Activated CD8-positive, alpha-beta T cell treated with anti-CD3 and anti-CD28 coated beads for 36 hours (primary cell): Measurements from ENCODE around the gene ZNF672. TPM values are rescaled to one million over a fixed set of nuclear protein-coding genes. Genes with fewer than 3 reads are reported as not detected.
A peak's percentile ranks its signal among the peaks of the same experiment; 100 is the strongest.

Source experiments
- ATAC-seq: fragments of 200-7000 bp; cut with Tn5 transposase; one replicate; pipeline ENCODE4 v1.10.0; 2021; ENCODE audit warnings: mild to moderate bottlenecking, moderate library complexity
- CTCF ChIA-PET: fragments of 350-600 bp; sonication (Branson Sonifier 250); formaldehyde crosslinking; loops from one replicate; lab custom pipeline; 2021; ENCODE audit warnings: antibody characterized with exemption; lab: Charles Lee
- POLR2A ChIA-PET: fragments of 350-600 bp; sonication (Branson Sonifier 250); formaldehyde crosslinking; loops from one replicate; lab custom pipeline; 2021; ENCODE audit warnings: antibody characterized with exemption; lab: Charles Lee
- DNase-seq: peaks from one replicate; pipeline ENCODE4 v3.0.0-alpha.2; 2020
- H3K27ac Mint-ChIP-seq: one replicate; pipeline ENCODE4 v1.8.0; 2021; ENCODE audit warnings: mild to moderate bottlenecking, mixed read lengths
- H3K27me3 Mint-ChIP-seq: one replicate; pipeline ENCODE4 v1.8.0; 2021; ENCODE audit warnings: mixed read lengths
- H3K36me3 Mint-ChIP-seq: one replicate; pipeline ENCODE4 v1.8.0; 2021; ENCODE audit warnings: low read depth, mixed read lengths
- H3K4me1 Mint-ChIP-seq: one replicate; pipeline ENCODE4 v1.8.0; 2021; ENCODE audit warnings: low read depth, mixed read lengths
- H3K4me3 Mint-ChIP-seq: one replicate; pipeline ENCODE4 v1.8.0; 2021; ENCODE audit warnings: mild to moderate bottlenecking, moderate library complexity, mixed read lengths
- H3K9me3 Mint-ChIP-seq: one replicate; pipeline ENCODE4 v1.8.0; 2021; ENCODE audit warnings: mixed read lengths
- CTCF ChIP-seq: fragments of 200-600 bp; IDR thresholded peaks from one replicate; pipeline ENCODE4 v1.8.0; 2022; ENCODE audit warnings: antibody characterized with exemption, mild to moderate bottlenecking
- intact Hi-C: fragments of 100-400 bp; cut with micrococcal nuclease; formaldehyde crosslinking; loops from one replicate; pipeline ENCODE4 v1.10.0; 2022
- total RNA-seq, 2 experiments: library from RNA; stranded (reverse); gene quantifications; one replicate each; pipeline ENCODE4 v1.2.3, GENCODE V29; 2021

The ZNF672 gene
- total RNA-seq, 2 experiments from 2014 or later = 43.8 to 45.1 TPM

GRCh38 chr1:248850536-248851251 is 12.7 kb downstream of the ZNF672 start:
- no peak overlapping the region for H3K4me3 Mint-ChIP-seq
- no peaks in the 10 kb centered on the region for H3K9me3 Mint-ChIP-seq
- intact Hi-C loops = no loop called here
- ChIA-PET CTCF (no interaction called here), POLR2A (interaction anchor here (1.2 to 1.3 kb wide), 3 partner anchors 9 to 13 kb away, joined by 3 to 6 read pairs (median 3); no protein-coding TSS in a partner anchor)
- DNase-seq = no peak
- no peaks in the 10 kb centered on the region for H3K4me1 Mint-ChIP-seq
- TF ChIP-seq CTCF = no peak
- no peak overlapping the region for H3K27ac Mint-ChIP-seq
- H3K36me3 Mint-ChIP-seq = peaks cover 37% of the 10 kb centered on the region
- no peaks in the 10 kb centered on the region for H3K27me3 Mint-ChIP-seq
- no peak for ATAC-seq

- Mint-ChIP-seq H3K27ac (no peak overlapping the region), H3K36me3 (peaks cover 41% of the 10 kb centered on the region), H3K9me3 (no peaks in the 10 kb centered on the region), H3K27me3 (no peaks in the 10 kb centered on the region), H3K4me1 (no peaks in the 10 kb centered on the region), H3K4me3 (no peak overlapping the region)
- intact Hi-C loops = no loop called here
- no peak for TF ChIP-seq CTCF
- POLR2A ChIA-PET = interaction anchor here (1.2 to 1.3 kb wide), 3 partner anchors 9 to 14 kb away, joined by 3 to 6 read pairs (median 6); no protein-coding TSS in a partner anchor
- DNase-seq = no peak
- ATAC-seq = peak; percentile 11
- CTCF ChIA-PET = no interaction called here
Measured at GRCh38 chr1:248851390-248851789, 13.4 kb downstream of the ZNF672 start.

GRCh38 chr1:248852481-248853405 is 14.7 kb downstream of the ZNF672 start:
- H3K4me3 Mint-ChIP-seq = no peak overlapping the region
- CTCF ChIA-PET = interaction anchor here (4.9 kb wide), 1 partner anchor 11 kb away, joined by 23 read pairs; no protein-coding TSS in a partner anchor
- peaks cover 41% of the 10 kb centered on the region for H3K36me3 Mint-ChIP-seq
- no peak for TF ChIP-seq CTCF
- DNase-seq (no peak), ATAC-seq (no peak)
- H3K27me3 Mint-ChIP-seq = no peaks in the 10 kb centered on the region
- H3K9me3 Mint-ChIP-seq = no peaks in the 10 kb centered on the region
- H3K4me1 Mint-ChIP-seq = peaks cover 7% of the 10 kb centered on the region
- POLR2A ChIA-PET = interaction anchor here (1.2 to 1.3 kb wide), 2 partner anchors 11 to 13 kb away, joined by 6 to 9 read pairs; no protein-coding TSS in a partner anchor
- H3K27ac Mint-ChIP-seq = no peak overlapping the region
- intact Hi-C loops = no loop called here

GRCh38 chr1:248853663-248854375 is 15.8 kb downstream of the ZNF672 start:
- peaks cover 34% of the 10 kb centered on the region for H3K36me3 Mint-ChIP-seq
- no peak overlapping the region for H3K27ac Mint-ChIP-seq
- ChIA-PET CTCF (interaction anchor here (0.9 to 4.9 kb wide), 2 partner anchors 12 to 28 kb away, joined by 3 to 23 read pairs; partner anchors contain the start of gene SH3BP5L), POLR2A (interaction anchor here (1.0 to 1.5 kb wide), 4 partner anchors 10 to 31 kb away, joined by 3 to 11 read pairs (median 4); no protein-coding TSS in a partner anchor)
- H3K9me3 Mint-ChIP-seq = no peaks in the 10 kb centered on the region
- TF ChIP-seq CTCF = no peak
- DNase-seq (peak; percentile 69), ATAC-seq (peak; percentile 61)
- H3K4me3 Mint-ChIP-seq = peak overlapping the region; percentile 20
- H3K27me3 Mint-ChIP-seq = no peaks in the 10 kb centered on the region
- peaks cover 7% of the 10 kb centered on the region for H3K4me1 Mint-ChIP-seq
- intact Hi-C loops = no loop called here
